ENCODE data around the gene MORN3. TPM values are rescaled to one million over a fixed set of nuclear protein-coding genes. Genes with fewer than 3 reads are reported as not detected.
"Not testable (repeated sequence)": the region's sequence is repeated elsewhere in the genome, so short reads cannot be mapped to it uniquely, and the experiment has no call there.

The MORN3 gene
- total RNA-seq, 1 donor from 2014 or later = 1.2 TPM

- no peak for DNase-seq
- no peak overlapping the region for H3K27ac Mint-ChIP-seq (ENCODE audit: unreplicated experiment)
- TF ChIP-seq, protein P1, sequence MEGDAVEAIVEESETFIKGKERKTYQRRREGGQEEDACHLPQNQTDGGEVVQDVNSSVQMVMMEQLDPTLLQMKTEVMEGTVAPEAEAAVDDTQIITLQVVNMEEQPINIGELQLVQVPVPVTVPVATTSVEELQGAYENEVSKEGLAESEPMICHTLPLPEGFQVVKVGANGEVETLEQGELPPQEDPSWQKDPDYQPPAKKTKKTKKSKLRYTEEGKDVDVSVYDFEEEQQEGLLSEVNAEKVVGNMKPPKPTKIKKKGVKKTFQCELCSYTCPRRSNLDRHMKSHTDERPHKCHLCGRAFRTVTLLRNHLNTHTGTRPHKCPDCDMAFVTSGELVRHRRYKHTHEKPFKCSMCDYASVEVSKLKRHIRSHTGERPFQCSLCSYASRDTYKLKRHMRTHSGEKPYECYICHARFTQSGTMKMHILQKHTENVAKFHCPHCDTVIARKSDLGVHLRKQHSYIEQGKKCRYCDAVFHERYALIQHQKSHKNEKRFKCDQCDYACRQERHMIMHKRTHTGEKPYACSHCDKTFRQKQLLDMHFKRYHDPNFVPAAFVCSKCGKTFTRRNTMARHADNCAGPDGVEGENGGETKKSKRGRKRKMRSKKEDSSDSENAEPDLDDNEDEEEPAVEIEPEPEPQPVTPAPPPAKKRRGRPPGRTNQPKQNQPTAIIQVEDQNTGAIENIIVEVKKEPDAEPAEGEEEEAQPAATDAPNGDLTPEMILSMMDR (IDR thresholded peaks at IDR 0.05; ENCODE audit: partially characterized antibody, unreplicated experiment) = no peak
- H3K27me3 Mint-ChIP-seq (ENCODE audit: unreplicated experiment) = peaks cover 6% of the 10 kb centered on the region
- no peaks in the 10 kb centered on the region for H3K4me1 Mint-ChIP-seq (ENCODE audit: low read depth, unreplicated experiment)
- no peaks in the 10 kb centered on the region for H3K9me3 Mint-ChIP-seq (ENCODE audit: unreplicated experiment)
- H3K36me3 Mint-ChIP-seq (ENCODE audit: unreplicated experiment) = no peaks in the 10 kb centered on the region
- H3K4me3 Mint-ChIP-seq (ENCODE audit: unreplicated experiment) = peak overlapping the region; percentile 38
Measured at GRCh38 chr12:121702944-121703343, 33.5 kb upstream of the MORN3 start.

- Mint-ChIP-seq H3K36me3 (ENCODE audit: unreplicated experiment) (no peaks in the 10 kb centered on the region), H3K4me1 (ENCODE audit: low read depth, unreplicated experiment) (no peaks in the 10 kb centered on the region), H3K27me3 (ENCODE audit: unreplicated experiment) (peaks cover 4% of the 10 kb centered on the region), H3K4me3 (ENCODE audit: unreplicated experiment) (no peak overlapping the region), H3K27ac (ENCODE audit: unreplicated experiment) (no peak overlapping the region), H3K9me3 (ENCODE audit: unreplicated experiment) (no peaks in the 10 kb centered on the region)
- TF ChIP-seq, protein P1 (IDR thresholded peaks at IDR 0.05; ENCODE audit: partially characterized antibody, unreplicated experiment) = no peak
- no peak for DNase-seq
Measured at GRCh38 chr12:121701667-121702277, 32.3 kb upstream of the MORN3 start.

DNA sequence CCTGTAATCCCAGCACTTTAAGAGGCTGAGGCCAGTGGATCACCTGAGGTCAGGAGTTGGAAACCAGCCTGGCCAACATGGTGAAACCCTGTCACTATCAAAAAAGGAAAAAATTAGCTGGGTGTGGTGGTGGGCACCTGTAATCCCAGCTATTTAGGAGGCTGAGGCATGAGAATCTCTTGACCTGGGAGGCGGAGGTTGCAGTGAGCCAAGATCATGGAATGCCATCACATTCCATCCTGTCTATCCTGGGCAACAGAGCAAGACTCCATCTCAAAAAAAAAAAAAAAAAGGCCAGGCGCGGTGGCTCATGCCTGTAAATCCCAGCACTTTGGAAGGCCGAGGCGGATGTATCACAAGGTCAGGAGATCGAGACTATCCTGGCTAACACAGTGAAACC is 28.4 kb upstream of the MORN3 start:
- H3K4me3 Mint-ChIP-seq (ENCODE audit: unreplicated experiment); H3K4me1 Mint-ChIP-seq (ENCODE audit: low read depth, unreplicated experiment); H3K27me3 Mint-ChIP-seq (ENCODE audit: unreplicated experiment); H3K36me3 Mint-ChIP-seq (ENCODE audit: unreplicated experiment); DNase-seq; H3K9me3 Mint-ChIP-seq (ENCODE audit: unreplicated experiment); H3K27ac Mint-ChIP-seq (ENCODE audit: unreplicated experiment): not testable (repeated sequence)

GRCh38 chr12:121697093-121697698 is 27.7 kb upstream of the MORN3 start:
- Mint-ChIP-seq H3K27ac (ENCODE audit: unreplicated experiment) (peak overlapping the region; percentile 15), H3K4me3 (ENCODE audit: unreplicated experiment) (no peak overlapping the region), H3K27me3 (ENCODE audit: unreplicated experiment) (no peaks in the 10 kb centered on the region), H3K4me1 (ENCODE audit: low read depth, unreplicated experiment) (no peaks in the 10 kb centered on the region), H3K36me3 (ENCODE audit: unreplicated experiment) (no peaks in the 10 kb centered on the region), H3K9me3 (ENCODE audit: unreplicated experiment) (no peaks in the 10 kb centered on the region)
- DNase-seq = no peak
- TF ChIP-seq, protein P1 (IDR thresholded peaks at IDR 0.05; ENCODE audit: partially characterized antibody, unreplicated experiment) = peak; percentile 86

GRCh38 chr12:121693155-121693687 is 23.8 kb upstream of the MORN3 start:
- TF ChIP-seq, protein P1 (IDR thresholded peaks at IDR 0.05; ENCODE audit: partially characterized antibody, unreplicated experiment) = no peak
- H3K4me1 Mint-ChIP-seq (ENCODE audit: low read depth, unreplicated experiment) = peaks cover 1% of the 10 kb centered on the region
- H3K27ac Mint-ChIP-seq (ENCODE audit: unreplicated experiment) = no peak overlapping the region
- no peak overlapping the region for H3K4me3 Mint-ChIP-seq (ENCODE audit: unreplicated experiment)
- H3K27me3 Mint-ChIP-seq (ENCODE audit: unreplicated experiment) = no peaks in the 10 kb centered on the region
- no peak for DNase-seq
- H3K36me3 Mint-ChIP-seq (ENCODE audit: unreplicated experiment) = no peaks in the 10 kb centered on the region
- H3K9me3 Mint-ChIP-seq (ENCODE audit: unreplicated experiment) = peaks cover 2% of the 10 kb centered on the region

- not testable (repeated sequence) for DNase-seq; H3K4me3 Mint-ChIP-seq (ENCODE audit: unreplicated experiment); H3K27ac Mint-ChIP-seq (ENCODE audit: unreplicated experiment); H3K36me3 Mint-ChIP-seq (ENCODE audit: unreplicated experiment); H3K9me3 Mint-ChIP-seq (ENCODE audit: unreplicated experiment); H3K27me3 Mint-ChIP-seq (ENCODE audit: unreplicated experiment); H3K4me1 Mint-ChIP-seq (ENCODE audit: low read depth, unreplicated experiment)
Measured at GRCh38 chr12:121692744-121693143, 23.3 kb upstream of the MORN3 start.
